HFFc6 (cell line): Measurements from ENCODE around the gene FBXW11. TPM values are rescaled to one million over a fixed set of nuclear protein-coding genes. Genes with fewer than 3 reads are reported as not detected.

Source experiments
- DNase-seq: peaks from one replicate; pipeline ENCODE4 v3.0.0-alpha.2; 2018
- H3K27ac Mint-ChIP-seq: 2 replicates; pipeline ENCODE4 v1.8.0; 2020; ENCODE audit warnings: mild to moderate bottlenecking, mixed read lengths
- H3K27me3 Mint-ChIP-seq: 2 replicates; pipeline ENCODE4 v1.8.0; 2021; ENCODE audit warnings: mild to moderate bottlenecking, moderate library complexity, mixed read lengths; ENCODE audit not compliant: insufficient read depth
- H3K36me3 Mint-ChIP-seq: 2 replicates; pipeline ENCODE4 v1.8.0; 2021; ENCODE audit warnings: low read depth, mixed read lengths
- H3K4me1 Mint-ChIP-seq: 2 replicates; pipeline ENCODE4 v1.8.0; 2020; ENCODE audit warnings: low read depth, mixed read lengths
- H3K4me3 Mint-ChIP-seq: 2 replicates; pipeline ENCODE4 v1.8.0; 2020; ENCODE audit warnings: mild to moderate bottlenecking, moderate library complexity, mixed read lengths
- H3K9me3 Mint-ChIP-seq: 2 replicates; pipeline ENCODE4 v1.8.0; 2020; ENCODE audit warnings: mild to moderate bottlenecking, mixed read lengths
- CTCF ChIP-seq: fragments of 200-600 bp; sonication (generic); IDR thresholded peaks from 2 replicates; pipeline ENCODE4 v1.5.0; 2021; ENCODE audit warnings: antibody characterized with exemption, mild to moderate bottlenecking
- total RNA-seq, 6 experiments: library from RNA; stranded (reverse); fragmentation: NEBNext Ultra II Directional; extraction: Animal tissue kit (Norgen Biotek cat#: 25700); gene quantifications; 2 replicates in 1 of 6; 3 replicates in 5 of 6; pipeline ENCODE4 v1.2.3, GENCODE V29; 2021

The FBXW11 gene
- total RNA-seq, 6 experiments from 2014 or later: 54.5 to 60.5 (median 58.5) TPM

- peak overlapping the region; percentile 99 for H3K4me3 Mint-ChIP-seq
- H3K27me3 Mint-ChIP-seq: peaks cover 8% of the 10 kb centered on the region
- no peak for TF ChIP-seq CTCF
- no peaks in the 10 kb centered on the region for H3K9me3 Mint-ChIP-seq
- 0 out of 2 replicates have a peak, but pooled peaks cover 8% of the 10 kb centered on the region for H3K36me3 Mint-ChIP-seq
- H3K27ac Mint-ChIP-seq: peak overlapping the region; percentile 93
- peaks cover 54% of the 10 kb centered on the region for H3K4me1 Mint-ChIP-seq
- DNase-seq: no peak
These were observed 1.0 kb upstream of the FBXW11 start for GRCh38 chr5:172007175-172008110.

- Mint-ChIP-seq H3K4me1 (peaks cover 70% of the 10 kb centered on the region), H3K27ac (peak overlapping the region; percentile 93), H3K4me3 (peak overlapping the region; percentile 99), H3K27me3 (peaks cover 8% of the 10 kb centered on the region), H3K9me3 (no peaks in the 10 kb centered on the region), H3K36me3 (0 out of 2 replicates have a peak, but pooled peaks cover 8% of the 10 kb centered on the region)
- TF ChIP-seq CTCF: no peak
- no peak for DNase-seq
These were observed 624 bp downstream of the FBXW11 start for GRCh38 chr5:172005708-172006320.

GRCh38 chr5:172004824-172005237 is 1.6 kb downstream of the FBXW11 start:
- peak; percentile 34 for DNase-seq
- peaks cover 8% of the 10 kb centered on the region for H3K27me3 Mint-ChIP-seq
- peaks cover 75% of the 10 kb centered on the region for H3K4me1 Mint-ChIP-seq
- TF ChIP-seq CTCF: no peak
- H3K9me3 Mint-ChIP-seq: no peaks in the 10 kb centered on the region
- H3K27ac Mint-ChIP-seq: peak overlapping the region; percentile 93
- peak overlapping the region; percentile 99 for H3K4me3 Mint-ChIP-seq
- H3K36me3 Mint-ChIP-seq: 0 out of 2 replicates have a peak, but pooled peaks cover 8% of the 10 kb centered on the region

- Mint-ChIP-seq H3K36me3 (0 out of 2 replicates have a peak, but pooled peaks cover 8% of the 10 kb centered on the region), H3K27me3 (peaks cover 8% of the 10 kb centered on the region), H3K9me3 (no peaks in the 10 kb centered on the region), H3K4me1 (peaks cover 74% of the 10 kb centered on the region), H3K4me3 (peak overlapping the region; percentile 99), H3K27ac (peak overlapping the region; percentile 68)
- no peak for DNase-seq
- no peak for TF ChIP-seq CTCF
These were observed 2.7 kb downstream of the FBXW11 start for GRCh38 chr5:172003746-172004145.

GRCh38 chr5:172002840-172003512 is 3.5 kb downstream of the FBXW11 start:
- DNase-seq: no peak
- no peak for TF ChIP-seq CTCF
- Mint-ChIP-seq H3K4me3 (peak overlapping the region; percentile 99), H3K4me1 (peaks cover 67% of the 10 kb centered on the region), H3K9me3 (no peaks in the 10 kb centered on the region), H3K27ac (peak overlapping the region; percentile 46), H3K36me3 (0 out of 2 replicates have a peak, but pooled peaks cover 8% of the 10 kb centered on the region), H3K27me3 (peaks cover 8% of the 10 kb centered on the region)
